Suppressor macrophage treated with lipopolysaccharide for 4 hours (primary cell): ENCODE data around the gene XRCC3.

Experiments used
- DNase-seq: peaks from one replicate; pipeline ENCODE4 v3.0.0-alpha.2; 2020

Gene XRCC3

DNA sequence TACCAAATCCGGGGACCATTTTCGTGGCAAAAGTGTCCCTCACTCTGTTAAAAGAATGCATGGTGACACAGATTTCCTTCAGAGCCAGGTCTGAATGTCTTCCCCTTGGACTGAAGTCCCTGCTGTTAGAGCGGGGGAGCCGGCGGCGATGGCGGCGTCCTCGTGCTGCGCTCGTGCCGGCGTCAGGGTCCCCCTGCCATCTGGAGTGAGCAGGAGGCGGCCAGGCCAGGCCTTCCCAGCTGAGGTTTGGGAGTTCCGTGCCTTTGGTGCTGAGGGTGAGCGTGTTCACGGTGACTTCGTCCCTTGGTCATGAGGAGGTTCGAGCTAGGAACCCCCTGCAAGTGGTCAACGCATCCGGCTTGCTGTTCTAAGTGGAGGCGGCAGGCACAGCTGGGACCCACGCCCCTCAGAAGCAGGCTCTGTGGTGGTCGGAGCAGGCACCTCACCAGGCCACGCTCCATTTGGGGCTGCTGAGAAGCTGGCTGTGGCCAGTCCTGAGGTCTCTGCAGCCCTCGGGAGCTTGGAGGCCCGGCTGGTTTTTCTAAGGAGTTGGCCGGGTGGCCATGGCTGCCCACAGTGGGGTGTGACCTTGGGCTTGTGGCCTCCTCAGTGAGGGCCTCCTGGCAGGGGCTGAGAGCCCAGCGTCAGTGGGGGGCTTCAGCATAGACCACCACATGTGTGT is 9.9 kb upstream of the XRCC3 start:
- DNase-seq, result no peak

DNA sequence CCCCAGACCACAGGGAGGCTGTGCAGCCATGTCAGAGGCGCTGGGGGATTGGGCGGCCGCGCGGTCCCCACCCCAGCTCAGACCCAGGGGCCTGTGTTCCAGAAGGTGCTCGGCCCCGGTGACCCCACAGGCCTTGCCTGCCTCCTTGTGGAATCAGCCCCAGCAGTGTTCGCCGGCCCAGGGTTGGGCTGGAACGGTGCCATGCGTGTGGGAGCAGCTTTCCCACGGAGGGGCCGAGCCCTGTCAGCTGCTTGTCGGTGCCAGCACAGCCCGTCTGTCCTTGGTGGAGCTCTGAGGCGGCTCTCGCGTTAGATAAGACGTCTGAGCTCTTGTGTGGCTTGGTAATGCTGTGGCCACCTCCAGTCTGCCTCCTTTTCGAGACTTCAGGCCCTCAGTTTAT is 8.9 kb upstream of the XRCC3 start:
- no peak for DNase-seq

DNA sequence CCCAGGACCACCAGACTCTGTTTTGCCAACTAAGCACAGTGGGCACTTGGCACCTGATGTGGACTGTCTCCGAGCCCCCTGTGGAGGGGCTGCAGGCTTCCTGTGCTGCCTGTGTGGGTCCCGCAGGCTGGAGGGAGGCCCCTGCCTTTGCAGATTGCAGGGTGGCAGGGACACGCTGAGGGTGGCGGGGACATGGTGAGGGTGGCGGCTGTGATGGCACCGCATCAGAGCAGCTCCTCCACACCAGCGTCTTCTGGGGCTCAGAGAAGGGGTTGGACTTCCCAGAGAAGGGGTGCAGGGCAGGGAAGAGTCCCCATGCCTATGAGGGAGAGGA is 8.5 kb upstream of the XRCC3 start:
- no peak for DNase-seq

DNA sequence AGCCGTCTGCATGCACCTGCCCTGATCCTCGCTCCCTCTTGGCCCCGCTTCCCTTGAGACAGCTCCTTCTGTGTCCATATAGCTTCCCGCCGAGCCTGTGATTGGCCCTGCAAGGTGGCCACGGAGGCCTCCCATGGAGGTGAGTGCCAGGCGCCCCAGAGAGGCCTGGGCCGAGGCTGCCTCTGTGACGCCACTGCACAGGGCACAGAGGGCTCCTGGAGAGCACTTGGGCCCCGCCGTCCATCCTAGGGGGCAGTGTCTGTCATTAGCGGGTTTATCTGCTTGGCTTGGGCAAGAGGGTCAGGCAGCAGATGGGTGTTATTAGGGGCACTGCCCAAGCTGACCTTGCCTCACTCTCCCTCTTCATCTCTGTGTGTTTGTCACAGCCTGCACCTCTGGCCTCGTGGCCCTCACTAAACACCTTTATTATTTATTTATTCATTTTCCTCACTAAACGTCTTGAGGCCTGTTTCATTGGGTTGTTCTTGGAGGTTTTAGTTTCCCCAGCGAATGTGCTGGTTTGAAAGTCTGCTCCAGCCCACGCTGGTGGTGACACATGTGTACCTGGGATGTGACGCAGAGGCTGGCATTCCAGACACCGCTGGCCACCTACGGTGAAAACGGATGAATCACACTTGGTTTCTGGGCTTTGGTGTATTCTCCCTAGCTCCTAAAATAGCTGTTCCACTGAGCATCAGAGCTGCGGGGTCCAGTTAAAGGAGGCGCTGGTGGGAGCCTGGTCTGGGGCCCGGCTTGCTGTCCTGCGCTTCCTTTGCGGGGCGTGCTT is 6.3 kb upstream of the XRCC3 start:
- DNase-seq, result no peak

DNA sequence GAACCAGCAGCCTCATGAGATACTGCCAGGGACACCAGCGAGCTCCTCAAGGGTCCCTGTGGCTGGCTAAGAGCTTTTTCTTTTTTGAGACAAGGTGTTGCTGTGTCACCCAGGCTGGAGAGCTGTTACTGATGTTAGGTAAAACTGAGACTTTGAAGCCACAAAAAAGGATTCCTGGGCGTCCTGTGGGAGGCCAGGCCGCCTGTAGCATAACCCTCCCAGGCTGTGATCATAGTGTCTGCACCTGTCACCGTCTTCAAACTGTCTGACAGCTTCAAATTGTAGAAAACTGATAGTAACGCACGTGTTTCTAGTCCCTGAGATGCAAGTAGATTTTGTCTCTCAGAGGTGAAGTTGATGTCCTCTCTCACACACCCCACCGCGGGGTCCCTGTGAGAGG is 4.5 kb upstream of the XRCC3 start:
- DNase-seq, result no peak

DNA sequence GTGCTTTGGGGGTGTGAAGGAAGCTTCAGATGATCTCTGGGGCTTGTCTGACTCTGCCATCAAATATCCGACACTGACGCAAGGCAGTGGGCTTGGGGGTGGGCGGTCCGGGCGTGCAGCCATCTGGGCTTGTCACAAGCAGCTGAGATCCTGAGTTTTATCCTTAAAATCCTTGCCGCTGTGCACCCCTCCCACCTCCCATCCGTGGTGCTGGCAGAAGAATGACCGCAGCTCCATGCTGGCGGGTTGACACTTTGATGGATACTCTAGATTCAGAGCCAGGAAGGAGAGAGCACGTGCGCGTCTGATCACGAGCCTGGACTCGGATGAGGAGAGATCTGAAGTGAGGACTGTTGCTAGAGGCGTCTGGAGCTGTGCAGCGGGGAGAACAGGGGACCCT is 3.3 kb upstream of the XRCC3 start:
- no peak for DNase-seq

DNA sequence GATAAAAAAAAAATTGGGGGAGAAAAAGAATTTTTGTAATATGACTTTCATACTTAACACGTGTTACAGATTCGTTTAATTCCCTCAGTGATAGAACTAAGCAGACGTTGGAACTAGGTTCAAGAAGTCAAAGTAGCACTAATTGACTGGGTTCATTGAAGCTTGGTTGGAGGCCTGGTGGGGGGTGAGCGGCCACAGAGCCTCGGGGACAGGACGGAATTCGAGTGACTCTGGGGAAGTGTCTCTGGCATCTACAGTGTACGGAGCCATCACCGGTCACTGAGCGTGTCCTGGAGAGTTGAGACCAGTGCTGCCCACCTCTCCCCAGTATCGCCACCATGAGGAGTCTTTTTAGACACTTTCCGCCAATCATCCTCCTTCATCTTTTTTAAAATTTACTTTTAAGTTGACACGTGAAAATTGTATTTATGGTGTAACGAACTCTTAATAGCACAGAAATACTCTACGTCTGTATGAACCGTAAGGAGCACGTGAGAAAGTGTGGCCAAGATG is 1.7 kb upstream of the XRCC3 start:
- DNase-seq, result no peak

DNA sequence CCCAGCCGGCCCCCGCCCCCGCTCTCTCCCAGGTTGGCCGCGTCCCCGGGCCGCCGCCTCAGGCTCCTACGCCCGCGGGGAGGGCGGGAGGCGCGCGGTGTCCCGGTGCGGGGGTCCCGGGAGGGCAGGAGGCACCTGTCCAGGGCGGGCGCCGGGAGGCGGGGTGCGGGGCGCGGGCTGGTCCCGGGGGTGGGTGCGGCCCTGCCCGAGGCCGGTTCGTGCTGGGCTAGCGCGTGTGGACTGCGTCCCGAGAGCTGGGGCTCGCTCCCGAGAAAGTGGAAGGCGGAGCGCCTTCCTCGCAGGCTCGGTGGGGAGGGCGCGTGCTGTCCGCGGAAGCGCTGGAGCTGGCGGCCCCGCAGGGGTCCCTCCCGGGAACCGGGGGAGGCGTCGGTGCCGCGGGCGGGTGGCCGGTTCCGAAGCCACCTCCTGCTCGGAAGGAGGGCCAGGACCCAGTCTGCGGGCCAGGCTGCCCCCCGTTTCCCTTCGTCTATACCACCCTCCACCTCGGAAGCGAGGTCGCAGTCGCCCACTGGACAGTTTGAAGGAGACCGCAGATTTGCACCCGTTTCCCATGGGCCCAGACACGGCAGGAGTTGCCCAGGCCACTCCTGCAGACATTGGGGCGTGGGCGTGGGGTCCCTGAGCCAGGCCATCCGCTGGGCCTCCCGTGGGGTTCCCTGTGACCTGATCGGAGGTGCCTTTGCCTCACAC is 995 bp upstream of the XRCC3 start:
- peak; percentile 40 for DNase-seq

DNA sequence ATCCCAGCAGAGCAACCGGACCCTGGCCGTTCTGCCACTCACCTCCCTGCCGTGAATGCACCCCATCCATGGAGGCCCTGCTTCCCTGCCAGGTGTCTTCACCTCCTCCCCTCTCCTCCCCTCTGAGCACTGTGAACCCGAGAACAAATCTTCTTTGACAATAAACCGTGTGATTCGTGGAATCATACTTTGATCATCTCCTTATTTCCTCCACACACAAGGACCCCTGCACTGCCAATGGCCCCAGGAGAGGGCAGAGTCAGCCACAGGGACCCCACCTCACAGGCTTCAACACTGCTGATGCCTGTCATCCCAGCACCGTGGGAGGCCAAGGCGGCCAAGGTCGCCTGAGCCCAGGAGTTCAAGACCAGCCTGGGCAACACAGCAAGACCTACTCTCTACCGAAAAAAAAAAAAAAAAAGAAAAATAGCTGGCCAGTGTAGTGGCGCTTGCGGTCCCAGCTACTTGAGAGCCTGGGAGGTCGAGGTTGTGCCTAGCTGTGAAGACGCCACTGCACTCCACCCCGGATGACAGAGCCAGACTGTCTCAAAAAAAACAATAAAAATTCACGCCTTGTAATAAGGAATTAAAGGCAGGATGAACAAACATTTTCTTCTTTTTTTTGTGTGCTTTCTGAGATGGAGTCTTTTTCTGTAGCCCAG is 1.1 kb downstream of the XRCC3 start:
- no peak for DNase-seq

DNA sequence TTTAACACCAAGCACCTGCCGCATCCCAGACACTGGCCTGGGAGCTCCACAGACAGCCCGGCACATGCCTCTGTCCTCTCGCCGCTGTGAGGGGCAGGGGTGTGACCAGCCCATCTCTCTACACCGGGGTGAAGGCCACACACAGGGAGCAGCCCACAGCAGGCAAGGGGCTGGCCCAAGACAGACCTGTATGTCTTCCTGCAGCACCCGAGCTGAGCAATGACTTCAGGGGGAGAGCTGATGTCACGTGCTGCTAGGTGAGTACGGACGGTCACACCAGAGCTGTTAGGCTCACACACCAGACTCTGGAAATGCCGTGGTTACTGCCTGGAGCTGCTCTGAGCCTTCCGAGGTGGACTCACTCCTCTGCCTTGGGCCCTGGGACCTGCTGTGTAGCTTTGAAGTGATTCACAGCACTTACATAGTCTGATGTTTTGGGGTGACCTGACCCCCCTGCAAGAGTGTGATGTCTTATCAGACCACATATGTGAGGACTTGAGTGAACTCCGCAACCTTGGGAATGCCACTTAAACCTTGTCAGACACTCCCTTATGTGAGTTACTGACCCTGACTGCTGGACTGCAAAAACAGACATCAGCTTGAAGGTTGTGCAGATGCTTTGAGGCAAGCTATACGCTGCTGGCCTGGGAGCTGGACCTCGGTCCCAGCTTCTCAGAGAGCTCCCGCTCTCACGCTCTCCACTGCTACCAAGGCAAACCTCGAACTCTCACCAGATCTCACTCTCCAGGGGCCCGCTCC is 1.8 kb downstream of the XRCC3 start:
- DNase-seq, result no peak

DNA sequence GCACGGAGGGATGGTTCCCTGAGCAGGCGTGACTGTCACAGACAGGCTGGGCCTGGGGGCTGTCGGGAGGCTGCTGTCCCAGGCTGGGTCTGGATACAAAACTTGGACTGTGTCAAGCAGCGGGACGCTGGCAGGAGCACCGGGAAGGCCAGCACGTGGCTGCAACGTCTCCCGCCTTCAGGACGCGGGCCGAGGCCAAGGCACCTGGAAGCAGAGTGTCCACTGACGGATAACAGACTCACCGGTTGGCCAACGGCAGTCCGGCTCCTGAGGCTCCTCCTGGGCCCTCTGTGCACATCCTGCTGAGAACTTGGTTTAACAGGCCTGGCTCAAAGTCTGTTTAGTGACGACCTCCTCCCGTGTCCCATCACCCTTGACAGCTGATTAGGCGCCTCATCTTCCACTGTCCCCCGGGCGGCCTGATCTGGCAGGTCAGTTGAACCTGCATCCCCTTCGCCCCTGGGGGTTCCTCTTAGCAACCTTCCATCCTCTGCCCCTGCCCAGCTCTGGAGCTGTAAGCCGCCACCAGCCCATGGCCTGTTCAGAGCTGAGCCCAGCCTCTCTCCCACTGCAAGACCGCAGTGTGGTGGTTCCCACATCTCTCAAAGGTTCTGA is 2.5 kb downstream of the XRCC3 start:
- DNase-seq, result no peak

DNA sequence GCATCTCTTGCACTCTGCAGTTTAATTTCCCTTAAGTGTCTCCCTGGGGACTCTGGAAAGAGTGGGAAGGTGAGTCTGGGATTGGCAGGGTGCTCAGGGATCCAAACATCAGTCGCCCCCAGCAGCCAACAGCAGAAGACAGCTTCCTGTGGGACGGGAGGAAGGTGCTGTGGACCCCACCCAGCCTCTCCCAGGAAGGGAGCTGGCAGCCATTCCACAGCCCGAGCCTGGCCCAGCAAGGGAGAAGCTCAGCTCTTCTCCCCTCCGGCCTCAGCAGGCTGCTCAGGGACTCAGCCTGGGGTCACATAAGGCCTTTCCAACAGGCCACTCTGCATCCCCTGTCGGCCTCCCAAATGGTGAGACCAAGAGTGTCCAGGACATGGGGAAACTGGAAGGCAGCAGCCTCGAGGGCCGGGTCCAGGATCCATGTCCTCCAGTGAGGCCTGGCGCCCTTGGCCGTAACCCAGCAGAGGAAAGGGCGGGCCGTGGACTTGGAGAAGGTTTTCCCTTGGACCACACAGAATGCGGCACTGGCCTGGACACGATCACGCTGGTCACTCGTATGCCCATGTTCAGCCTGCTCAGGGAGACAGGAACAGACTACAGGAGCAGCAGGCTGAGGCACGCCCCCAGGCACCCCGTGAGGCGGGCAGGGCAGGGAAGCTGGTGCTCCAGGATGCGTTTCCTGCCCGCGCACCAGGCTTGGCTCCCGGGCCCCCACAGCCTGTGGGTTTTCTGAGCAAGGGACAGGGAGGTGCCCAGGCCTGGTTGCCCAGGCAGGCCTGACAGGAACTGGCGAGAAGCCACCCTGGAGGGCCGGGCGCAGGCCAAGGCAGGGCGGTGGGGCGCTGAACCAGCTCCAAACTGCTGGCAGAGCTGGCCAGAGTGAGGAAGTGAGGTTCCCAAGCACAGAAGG is 3.5 kb downstream of the XRCC3 start:
- DNase-seq, result no peak

DNA sequence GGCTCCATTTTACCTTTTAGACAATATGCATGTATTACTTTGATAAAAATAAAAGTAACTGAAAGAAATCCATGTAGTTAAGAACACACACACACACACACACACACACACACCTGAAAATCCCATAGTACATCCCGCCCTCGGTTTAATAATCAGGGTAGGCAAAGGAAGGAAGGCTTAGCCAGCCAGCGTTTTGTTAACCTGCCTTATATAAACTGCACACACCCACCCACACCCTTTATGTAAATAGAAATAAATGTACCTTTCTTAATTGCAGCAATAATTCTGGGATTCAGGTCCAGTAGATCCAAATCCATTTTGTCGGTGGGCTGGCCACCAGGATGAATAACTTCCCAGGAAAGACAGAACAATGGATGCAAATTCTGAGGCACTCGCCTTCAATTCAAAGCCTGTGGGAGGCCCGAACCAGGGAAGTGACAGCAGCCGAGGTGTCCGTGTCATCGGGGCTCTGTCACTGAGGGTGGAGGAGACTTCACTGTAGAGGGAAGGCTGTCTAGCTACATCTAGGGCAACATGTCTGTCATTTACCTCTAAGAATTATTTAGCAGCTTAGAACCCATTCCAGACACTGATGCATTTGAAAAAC is 4.4 kb downstream of the XRCC3 start:
- no peak for DNase-seq

DNA sequence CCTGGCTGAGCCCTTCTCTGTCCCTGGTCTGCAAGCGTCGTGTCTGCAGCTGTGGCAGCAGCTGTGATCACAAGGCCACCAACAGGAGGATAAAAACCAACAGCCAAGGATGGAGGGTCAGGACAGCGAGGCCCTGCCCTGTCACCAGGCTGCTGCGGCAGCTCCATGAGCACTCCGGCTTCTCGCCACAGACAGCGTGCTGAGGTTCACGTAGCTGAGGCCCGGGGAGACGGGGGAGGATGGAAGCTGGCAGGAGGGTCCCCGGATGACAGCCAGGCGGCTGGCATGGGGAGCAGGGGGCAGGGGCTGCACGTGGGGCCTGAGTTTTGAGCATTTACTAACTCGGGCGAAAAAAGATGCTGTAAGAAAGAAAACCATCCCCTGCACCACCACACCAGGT is 5.4 kb downstream of the XRCC3 start:
- DNase-seq, result no peak

DNA sequence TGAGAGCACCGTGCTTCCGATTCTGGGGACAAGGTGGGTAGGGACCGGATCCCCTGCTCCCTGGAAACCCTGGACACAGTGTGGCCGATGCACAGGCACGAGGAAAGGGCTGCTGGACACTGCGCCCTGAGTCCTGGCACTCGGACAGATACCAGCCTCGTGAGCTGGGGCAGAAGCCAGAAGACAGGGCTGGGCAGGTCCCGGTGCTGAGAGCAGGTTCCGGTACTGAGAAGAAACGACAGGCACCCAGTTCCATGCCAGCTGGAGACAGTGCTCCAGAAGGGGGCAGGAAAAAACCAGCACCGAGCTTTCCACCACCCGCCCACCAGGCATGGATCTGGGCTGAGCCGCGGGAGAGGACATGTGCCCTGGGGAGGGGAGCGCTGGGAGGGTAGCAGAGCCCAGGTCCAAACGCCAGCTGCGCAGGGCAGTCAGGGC is 6.5 kb downstream of the XRCC3 start:
- DNase-seq, result no peak

DNA sequence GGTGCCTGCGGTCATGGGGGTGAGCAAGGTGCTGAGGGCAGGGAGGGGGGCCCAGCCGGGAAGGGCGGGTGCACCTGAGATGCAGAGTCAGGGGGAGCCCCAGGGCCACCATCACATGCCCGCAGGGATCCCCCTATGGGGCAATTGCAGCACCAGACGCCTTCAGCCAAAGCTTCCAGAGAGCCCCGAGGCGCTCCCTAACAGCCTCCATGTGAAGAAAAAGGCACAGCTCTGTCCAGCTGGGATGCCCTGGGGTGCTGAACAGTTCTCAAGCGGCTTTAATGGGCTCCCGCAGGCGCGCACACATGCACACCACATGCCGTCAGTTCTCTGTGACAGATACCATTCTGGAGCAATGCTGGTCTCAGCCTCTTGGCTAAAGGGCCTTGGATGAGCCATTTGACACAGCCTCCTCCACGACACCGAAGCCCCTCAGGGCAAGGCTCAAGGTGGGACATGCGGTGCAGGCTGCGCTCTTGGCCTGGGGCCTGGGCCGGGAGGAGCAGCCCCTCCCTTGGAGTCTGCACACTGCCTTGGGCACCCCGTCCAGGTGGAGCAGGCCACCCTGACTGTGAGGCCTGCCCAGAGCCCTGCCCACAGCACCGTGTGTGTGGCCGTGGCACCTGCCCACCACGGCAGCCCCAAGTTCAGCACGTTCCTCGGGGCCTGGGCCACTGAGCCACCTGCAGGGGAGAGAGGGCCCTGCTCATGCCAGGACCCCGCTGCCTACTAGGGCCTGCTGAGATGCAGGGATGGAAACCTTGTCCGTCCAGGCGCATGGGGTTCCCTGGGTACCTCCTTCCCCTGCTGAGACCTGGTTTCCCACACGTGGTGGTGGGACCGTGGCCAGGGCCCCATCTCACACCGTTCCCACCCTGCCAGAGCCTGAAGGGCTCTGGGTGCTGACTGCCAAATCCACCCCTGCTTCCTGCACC is 7.7 kb downstream of the XRCC3 start:
- no peak for DNase-seq

DNA sequence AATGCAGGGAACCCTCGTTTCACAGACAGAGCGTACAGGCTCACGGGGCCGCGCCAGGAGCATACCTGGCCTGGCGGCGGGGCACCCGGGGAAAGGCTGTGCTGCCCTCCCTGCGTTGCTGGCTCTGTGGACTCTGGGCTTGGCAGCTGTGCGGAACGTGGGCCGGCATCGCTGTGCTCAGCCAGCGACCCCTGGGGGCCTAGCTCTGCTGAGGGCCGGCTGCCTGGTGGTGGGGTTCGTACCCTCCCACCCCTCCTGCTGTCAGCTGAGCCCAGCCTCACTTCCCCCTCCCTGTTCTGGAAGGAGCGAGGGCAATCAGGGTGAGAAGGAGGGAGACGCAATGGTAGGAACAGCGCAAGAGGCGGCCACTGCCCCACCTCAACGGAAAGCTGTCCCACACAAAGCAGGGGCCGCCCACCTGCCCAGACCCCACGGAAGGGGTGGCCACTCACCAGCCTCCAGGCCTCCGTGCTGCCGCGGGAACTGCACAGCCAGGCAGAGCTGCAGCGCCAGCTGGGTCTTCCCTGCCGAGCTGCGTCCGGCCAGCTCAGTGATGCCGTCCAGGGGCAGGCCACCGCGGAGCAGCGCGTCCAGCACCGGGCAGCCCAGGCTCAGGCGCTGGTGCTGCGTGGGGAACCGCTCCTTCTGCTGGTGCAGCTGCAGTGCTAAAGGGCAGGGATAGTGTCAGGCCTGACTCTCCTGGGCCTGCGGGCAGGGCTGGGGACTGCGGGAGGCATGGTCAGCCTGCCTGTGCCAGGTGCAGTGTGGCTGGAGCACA is 8.5 kb downstream of the XRCC3 start:
- DNase-seq, result no peak

DNA sequence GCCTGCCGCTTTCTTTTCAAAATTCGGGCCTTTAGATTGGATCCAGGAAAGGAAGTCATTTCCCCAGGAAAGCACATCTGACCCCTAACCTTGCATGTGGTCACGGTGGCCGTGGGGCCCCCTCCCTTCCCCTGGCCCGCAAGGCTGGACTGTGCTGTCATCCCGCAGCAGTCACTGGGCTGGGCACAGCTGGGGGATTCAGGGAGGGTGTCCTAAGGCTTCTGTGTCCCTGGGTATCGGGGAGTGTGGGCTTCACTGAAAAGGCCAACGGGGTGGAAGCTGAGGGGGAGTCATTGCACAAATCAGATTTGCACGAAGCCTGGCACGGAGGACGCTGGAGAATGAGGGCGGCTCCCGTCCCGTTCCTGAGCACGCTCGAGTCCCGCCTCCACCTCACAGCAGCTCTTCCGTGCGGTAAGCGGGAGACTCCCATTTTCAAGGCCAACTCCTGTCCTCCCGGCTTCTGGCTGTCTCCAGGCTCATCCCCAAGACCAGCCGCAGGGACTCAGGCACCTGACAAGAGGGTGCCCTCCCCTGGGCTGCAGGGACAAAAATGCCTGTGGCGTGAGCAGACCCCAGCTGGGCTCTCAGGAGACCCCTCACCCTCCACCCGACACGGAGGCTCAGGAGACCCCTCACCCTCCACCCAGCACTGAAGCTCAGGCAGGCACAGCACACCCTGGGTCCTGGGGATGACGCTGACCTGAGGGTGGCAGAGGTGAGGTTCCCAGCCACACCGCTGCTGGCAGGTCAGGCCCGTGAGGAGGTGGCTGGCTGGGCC is 9.6 kb downstream of the XRCC3 start:
- DNase-seq, result no peak
